K562 (cell line): ENCODE results near the gene PARS2. TPM values are rescaled to one million over a fixed set of nuclear protein-coding genes. Genes with fewer than 3 reads are reported as not detected.
A peak's percentile ranks its signal among the peaks of the same experiment; 100 is the strongest.

Source experiments
- C11orf30 ChIP-seq: fragments of 450-650 bp; IDR thresholded peaks from 2 replicates; pipeline ENCODE4 v1.6.1; 2016; ENCODE audit warnings: low read depth, mild to moderate bottlenecking
- CBX2 ChIP-seq: fragments of 200-600 bp; sonication (generic); IDR thresholded peaks from one replicate; pipeline ENCODE4 v1.6.1; 2012; ENCODE audit warnings: mild to moderate bottlenecking, low read length, inconsistent platforms; ENCODE audit not compliant: insufficient read depth, poor library complexity, severe bottlenecking
- CHD1 ChIP-seq: fragments of 200-600 bp; sonication (generic); IDR thresholded peaks from one replicate; pipeline ENCODE4 v1.6.1; 2012; ENCODE audit warnings: mild to moderate bottlenecking, moderate library complexity, low read length, inconsistent platforms
- HNRNPL ChIP-seq: fragments of 200-400 bp; formaldehyde crosslinking; IDR thresholded peaks from 2 replicates; pipeline ENCODE4 v1.6.1; 2017; ENCODE audit warnings: low read depth, mild to moderate bottlenecking, low read length
- LEF1 ChIP-seq: fragments of 450-650 bp; IDR thresholded peaks from 2 replicates; pipeline ENCODE4 v1.6.1; 2016; ENCODE audit warnings: mild to moderate bottlenecking
- PHF20 ChIP-seq: fragments of 450-650 bp; IDR thresholded peaks from 2 replicates; pipeline ENCODE4 v1.6.1; 2018; ENCODE audit not compliant: partially characterized antibody
- SAP30 ChIP-seq: fragments of 200-600 bp; sonication (generic); IDR thresholded peaks from 2 replicates; pipeline ENCODE4 v1.6.1; 2012; ENCODE audit warnings: borderline replicate concordance, low read depth, mild to moderate bottlenecking, moderate library complexity, low read length, control low read depth, inconsistent platforms; ENCODE audit not compliant: insufficient read depth, poor library complexity, severe bottlenecking
- TAF15 ChIP-seq: fragments of 200-400 bp; formaldehyde crosslinking; IDR thresholded peaks from 2 replicates; pipeline ENCODE4 v1.6.1; 2017; ENCODE audit warnings: mild to moderate bottlenecking, low read depth, low read length, moderate library complexity
- TBL1XR1 ChIP-seq, 2 experiments: IDR thresholded peaks; 2 replicates each; pipeline ENCODE4 v1.6.1; 2012; ENCODE audit warnings: improper control_type of control experiment in 2 of 2, low read length in 2 of 2, mild to moderate bottlenecking in 1 of 2
- THRB ChIP-seq: fragments of 450-650 bp; formaldehyde crosslinking; conservative IDR thresholded peaks from 2 replicates; pipeline ENCODE4 v1.4.0; 2022; ENCODE audit warnings: mild to moderate bottlenecking, missing genetic modification characterization
- VEZF1 ChIP-seq: fragments of 200-800 bp; sonication (Bioruptor generic); IDR thresholded peaks from 2 replicates; pipeline ENCODE4 v1.6.1; 2017; ENCODE audit warnings: missing genetic modification characterization, missing compliant biosample characterization
- ZBTB1 ChIP-seq: sonication (generic); formaldehyde crosslinking; IDR thresholded peaks from 2 replicates; pipeline ENCODE4 v1.8.1; 2023; ENCODE audit warnings: missing genetic modification reagents, low read depth, mild to moderate bottlenecking, borderline replicate concordance
- ZKSCAN1 ChIP-seq: fragments of 150-350 bp; IDR thresholded peaks from 2 replicates; pipeline ENCODE4 v1.6.1; 2016; ENCODE audit warnings: low read depth, low read length
- polyA plus RNA-seq, 8 experiments: library from polyadenylated mRNA; depleted of rRNA in 4 of 8; stranded (reverse) in 5 of 8; unstranded in 3 of 8; fragments of >200 nt; fragmentation: Nextera tagmentation in 2 of 8; fragmentation: Illumina TruSeq in 1 of 8; extraction: Ambion mirVana in 2 of 8; extraction: Trizol in 1 of 8; gene quantifications; 2 replicates each; pipeline versions ENCODE4 v1.2.1 to v1.2.3, GENCODE V29; 2011 to 2014; ENCODE audit warnings: inconsistent platforms in 1 of 8, missing spikeins in 1 of 8
- total RNA-seq, 7 experiments: library from RNA; depleted of rRNA in 6 of 7; stranded (reverse); fragments of >200 nt in 6 of 7; fragmentation: Illumina TruSeq in 2 of 7; extraction: Trizol in 2 of 7; gene quantifications; 2 replicates each; pipeline versions ENCODE4 v1.2.1 to v1.2.3, GENCODE V29; 2011 to 2021; ENCODE audit warnings: low replicate concordance in 1 of 7
- TF ChIP-seq, protein P1 (sequence below): fragments of 450-650 bp; formaldehyde crosslinking; IDR thresholded peaks from 2 replicates; pipeline ENCODE4 v1.4.0; 2022; ENCODE audit warnings: missing genetic modification characterization
- TF ChIP-seq, protein P2 (sequence below), 2 experiments: fragments of 450-650 bp in 1 of 2; IDR thresholded peaks; 2 replicates each; pipeline ENCODE4 v1.6.1; 2011 to 2017; ENCODE audit warnings: low read depth in 2 of 2, antibody characterized with exemption in 1 of 2, borderline replicate concordance in 1 of 2, low read length in 1 of 2, mild to moderate bottlenecking in 1 of 2, mixed read lengths in 1 of 2; ENCODE audit not compliant: control insufficient read depth in 1 of 2
- TF ChIP-seq, protein P3 (sequence below): fragments of 250-450 bp; sonication (Bioruptor Pico); IDR thresholded peaks from 2 replicates; pipeline ENCODE4 v1.4.0; 2020; ENCODE audit warnings: borderline replicate concordance

The PARS2 gene
- total and polyA plus RNA-seq, 9 of the 15 experiments (the other 6 are each of a cell fraction or from before 2014, with no cell fraction given): 6.3 to 12.4 (median 7.9) TPM

DNA sequence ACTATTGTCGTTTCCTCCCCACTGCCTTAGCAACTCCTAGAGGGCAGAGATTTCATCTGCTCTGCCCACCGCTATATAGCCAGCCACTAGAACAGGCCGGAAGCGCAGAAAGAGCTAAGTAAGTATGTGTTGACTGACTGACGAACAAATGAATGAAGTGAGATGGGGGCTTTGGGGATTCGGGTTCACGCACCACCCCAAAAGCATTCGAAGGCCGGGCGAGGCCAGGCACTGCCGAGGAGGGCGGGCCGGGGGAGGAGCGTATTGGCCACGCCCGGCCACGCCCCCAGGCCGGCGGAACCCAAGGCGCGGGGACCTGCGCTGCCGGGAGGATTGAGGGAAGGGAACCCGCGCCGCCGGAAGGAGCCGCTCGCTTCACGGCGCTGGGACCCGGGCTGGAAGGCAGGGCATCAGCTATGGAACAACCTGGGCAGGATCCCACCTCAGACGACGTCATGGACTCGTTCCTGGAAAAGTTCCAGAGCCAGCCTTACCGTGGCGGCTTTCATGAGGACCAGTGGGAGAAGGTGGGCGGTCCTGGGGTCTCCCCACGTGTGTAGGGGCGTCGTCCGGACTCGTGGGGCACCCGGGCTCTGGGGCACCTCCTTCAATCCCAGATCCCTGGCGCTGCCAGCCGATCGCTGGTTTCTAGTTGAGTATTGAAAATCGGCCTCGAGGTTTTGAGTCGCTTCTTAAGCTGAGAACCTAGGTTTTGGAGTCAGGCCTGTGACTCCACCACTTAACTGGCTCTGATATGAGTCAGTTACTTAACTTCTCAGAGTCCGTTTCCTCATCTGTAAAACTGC is 48.6 kb downstream of the PARS2 start, which contains the start of gene TTC4 (continued):
- 0 out of 2 replicates have a peak, but pooled peaks have one; percentile 15 for TF ChIP-seq THRB (CRISPR knock-in tag)
- TF ChIP-seq, protein P1, sequence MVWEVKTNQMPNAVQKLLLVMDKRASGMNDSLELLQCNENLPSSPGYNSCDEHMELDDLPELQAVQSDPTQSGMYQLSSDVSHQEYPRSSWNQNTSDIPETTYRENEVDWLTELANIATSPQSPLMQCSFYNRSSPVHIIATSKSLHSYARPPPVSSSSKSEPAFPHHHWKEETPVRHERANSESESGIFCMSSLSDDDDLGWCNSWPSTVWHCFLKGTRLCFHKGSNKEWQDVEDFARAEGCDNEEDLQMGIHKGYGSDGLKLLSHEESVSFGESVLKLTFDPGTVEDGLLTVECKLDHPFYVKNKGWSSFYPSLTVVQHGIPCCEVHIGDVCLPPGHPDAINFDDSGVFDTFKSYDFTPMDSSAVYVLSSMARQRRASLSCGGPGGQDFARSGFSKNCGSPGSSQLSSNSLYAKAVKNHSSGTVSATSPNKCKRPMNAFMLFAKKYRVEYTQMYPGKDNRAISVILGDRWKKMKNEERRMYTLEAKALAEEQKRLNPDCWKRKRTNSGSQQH (CRISPR knock-in tag): 0 out of 2 replicates have a peak, but pooled peaks have one; percentile 2
- peak; percentile 73; the same call in 1 of the 2 replicates for TF ChIP-seq HNRNPL
- peak; percentile 71; the same call in 1 of the 2 replicates for TF ChIP-seq ZKSCAN1
- TF ChIP-seq VEZF1 (CRISPR knock-in tag): peak; percentile 45
- 0 out of 2 replicates have a peak, but pooled peaks have one; percentile 56 for TF ChIP-seq ZBTB1 (CRISPR knock-in tag)
- TF ChIP-seq TBL1XR1 (IDR thresholded peaks at IDR 0.05; ENCODE audit: low read length in 2 of 2): peak; percentile 26 to 61; a peak in 2 of 4 replicates
- 0 out of 2 replicates have a peak, but pooled peaks have one; percentile 16 for TF ChIP-seq LEF1
- TF ChIP-seq CHD1: peak; percentile 50
- no peak for TF ChIP-seq CBX2
- TF ChIP-seq PHF20: peak; percentile 98
- TF ChIP-seq, protein P2, sequence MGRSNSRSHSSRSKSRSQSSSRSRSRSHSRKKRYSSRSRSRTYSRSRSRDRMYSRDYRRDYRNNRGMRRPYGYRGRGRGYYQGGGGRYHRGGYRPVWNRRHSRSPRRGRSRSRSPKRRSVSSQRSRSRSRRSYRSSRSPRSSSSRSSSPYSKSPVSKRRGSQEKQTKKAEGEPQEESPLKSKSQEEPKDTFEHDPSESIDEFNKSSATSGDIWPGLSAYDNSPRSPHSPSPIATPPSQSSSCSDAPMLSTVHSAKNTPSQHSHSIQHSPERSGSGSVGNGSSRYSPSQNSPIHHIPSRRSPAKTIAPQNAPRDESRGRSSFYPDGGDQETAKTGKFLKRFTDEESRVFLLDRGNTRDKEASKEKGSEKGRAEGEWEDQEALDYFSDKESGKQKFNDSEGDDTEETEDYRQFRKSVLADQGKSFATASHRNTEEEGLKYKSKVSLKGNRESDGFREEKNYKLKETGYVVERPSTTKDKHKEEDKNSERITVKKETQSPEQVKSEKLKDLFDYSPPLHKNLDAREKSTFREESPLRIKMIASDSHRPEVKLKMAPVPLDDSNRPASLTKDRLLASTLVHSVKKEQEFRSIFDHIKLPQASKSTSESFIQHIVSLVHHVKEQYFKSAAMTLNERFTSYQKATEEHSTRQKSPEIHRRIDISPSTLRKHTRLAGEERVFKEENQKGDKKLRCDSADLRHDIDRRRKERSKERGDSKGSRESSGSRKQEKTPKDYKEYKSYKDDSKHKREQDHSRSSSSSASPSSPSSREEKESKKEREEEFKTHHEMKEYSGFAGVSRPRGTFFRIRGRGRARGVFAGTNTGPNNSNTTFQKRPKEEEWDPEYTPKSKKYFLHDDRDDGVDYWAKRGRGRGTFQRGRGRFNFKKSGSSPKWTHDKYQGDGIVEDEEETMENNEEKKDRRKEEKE (IDR thresholded peaks at IDR 0.05; ENCODE audit: borderline replicate concordance in 1 of 2, control insufficient read depth in 1 of 2, low read depth in 2 of 2, low read length in 1 of 2): peak in 1 of 2 experiments; percentile 93; a peak in 2 of 4 replicates
- TF ChIP-seq SAP30: peak; percentile 96
- TF ChIP-seq, protein P3, sequence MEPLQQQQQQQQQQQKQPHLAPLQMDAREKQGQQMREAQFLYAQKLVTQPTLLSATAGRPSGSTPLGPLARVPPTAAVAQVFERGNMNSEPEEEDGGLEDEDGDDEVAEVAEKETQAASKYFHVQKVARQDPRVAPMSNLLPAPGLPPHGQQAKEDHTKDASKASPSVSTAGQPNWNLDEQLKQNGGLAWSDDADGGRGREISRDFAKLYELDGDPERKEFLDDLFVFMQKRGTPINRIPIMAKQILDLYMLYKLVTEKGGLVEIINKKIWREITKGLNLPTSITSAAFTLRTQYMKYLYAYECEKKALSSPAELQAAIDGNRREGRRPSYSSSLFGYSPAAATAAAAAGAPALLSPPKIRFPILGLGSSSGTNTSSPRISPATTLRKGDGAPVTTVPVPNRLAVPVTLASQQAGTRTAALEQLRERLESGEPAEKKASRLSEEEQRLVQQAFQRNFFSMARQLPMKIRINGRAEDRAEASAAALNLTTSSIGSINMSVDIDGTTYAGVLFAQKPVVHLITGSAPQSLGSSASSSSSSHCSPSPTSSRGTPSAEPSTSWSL (CRISPR knock-in tag): no peak
- TF ChIP-seq TAF15: no peak
- TF ChIP-seq C11orf30: peak; percentile 97
